HPDE6-E6E7 (cell line): ENCODE measurements around the gene TGDS.

Source experiments
- DNase-seq: peaks from one replicate; pipeline ENCODE4 v3.0.0; 2011; ENCODE audit warnings: missing footprints; ENCODE audit errors: extremely low spot score

The TGDS gene

DNA sequence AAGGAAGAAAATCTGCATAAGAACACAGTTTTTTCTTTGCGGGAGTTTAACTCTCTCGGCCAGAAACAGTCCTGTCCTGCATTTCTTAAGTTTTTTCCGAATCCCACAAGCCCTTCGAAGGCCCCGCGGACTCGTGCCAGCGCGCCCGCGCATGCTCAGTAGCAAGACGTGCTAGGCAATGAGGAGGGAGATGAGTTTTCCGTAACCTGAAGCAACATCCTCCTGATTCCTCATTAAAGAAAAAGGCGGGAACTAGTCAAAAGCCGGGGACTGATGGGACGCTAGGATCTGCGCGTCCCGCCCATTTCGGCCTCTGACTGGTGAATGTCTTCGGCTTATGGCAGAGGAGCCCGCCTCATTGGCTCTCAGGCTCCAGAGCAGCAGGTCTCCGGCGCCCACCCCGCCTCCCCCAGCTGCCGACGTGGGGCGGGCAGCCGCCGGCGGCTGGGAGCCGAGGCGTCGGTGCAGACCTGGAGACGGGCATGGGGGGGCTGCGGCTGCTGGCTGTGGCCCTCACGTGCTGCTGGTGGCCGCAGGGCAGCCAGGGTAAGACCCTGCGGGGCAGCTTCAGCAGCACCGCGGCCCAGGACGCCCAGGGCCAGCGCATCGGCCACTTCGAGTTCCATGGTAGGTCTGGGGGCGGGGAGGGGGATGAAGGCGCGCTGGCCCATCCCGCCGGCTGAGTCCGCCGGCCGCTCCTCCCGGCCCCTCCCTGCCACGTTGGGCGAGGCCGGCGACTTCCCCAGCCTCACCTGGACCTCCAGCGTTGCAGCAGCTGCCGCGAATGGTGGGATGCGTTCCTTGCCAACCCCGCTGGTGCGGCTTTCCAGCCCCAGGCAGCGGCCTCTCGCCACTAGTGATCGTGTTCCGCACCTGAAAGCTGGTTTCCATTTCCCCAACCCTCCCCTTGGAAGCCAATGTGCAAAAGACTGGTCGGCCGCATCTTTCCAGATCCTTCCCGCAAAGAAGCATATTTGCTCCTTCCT lies 5.8 kb upstream of the TGDS start, which contains the start of gene GPR180:
Gene GPR180 (plus strand): TSS at position 412 of the 986 bp plus-strand sequence. CDS start 71 bp downstream, at position 483.
- DNase-seq: peak; percentile 98

GRCh38 chr13:94599877-94600276 lies 3.9 kb upstream of the TGDS start:
- no peak for DNase-seq

DNA sequence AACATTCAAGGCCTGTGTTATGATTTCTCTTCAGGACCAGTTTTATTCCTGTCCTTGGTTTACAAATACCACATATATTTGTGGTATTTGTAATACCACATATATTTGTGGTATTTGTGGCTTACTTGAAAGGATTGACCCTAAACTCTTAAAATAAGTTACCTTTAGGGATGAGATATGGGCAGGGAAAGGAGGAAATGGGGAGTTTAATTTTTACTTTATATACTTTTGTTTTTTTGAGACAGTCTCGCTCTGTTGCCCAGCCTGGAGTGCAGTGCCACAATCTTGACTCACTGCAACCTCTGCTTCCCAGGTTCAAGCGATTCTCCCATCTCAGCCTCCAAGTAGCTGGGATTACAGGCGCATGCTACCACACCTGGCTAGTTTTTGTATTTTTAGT lies 2.3 kb upstream of the TGDS start:
- no peak for DNase-seq

DNA sequence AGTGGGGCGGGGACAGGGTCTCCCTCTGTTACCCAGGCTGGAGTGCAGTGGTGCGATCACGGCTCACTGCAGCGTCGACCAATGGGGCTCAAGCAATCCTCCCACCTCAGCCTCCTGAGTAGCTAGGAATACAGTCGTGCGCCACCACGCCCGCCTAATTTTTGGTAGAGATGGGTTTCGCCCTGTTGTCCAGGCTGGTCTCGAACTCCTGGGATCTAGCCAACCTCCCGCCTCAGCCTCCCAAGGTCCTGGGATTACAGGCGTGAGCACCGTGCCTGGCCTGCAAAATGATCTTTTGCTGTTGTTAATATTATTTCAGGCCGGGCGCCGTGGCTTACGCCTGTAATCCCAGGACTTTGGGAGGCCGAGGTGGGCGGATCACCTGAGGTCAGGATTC lies 621 bp upstream of the TGDS start:
- no peak for DNase-seq

- no peak for DNase-seq
Observed at GRCh38 chr13:94595001-94595949, 677 bp downstream of the TGDS start.

- DNase-seq: no peak
Observed at GRCh38 chr13:94590744-94591143, 5.2 kb downstream of the TGDS start.

DNA sequence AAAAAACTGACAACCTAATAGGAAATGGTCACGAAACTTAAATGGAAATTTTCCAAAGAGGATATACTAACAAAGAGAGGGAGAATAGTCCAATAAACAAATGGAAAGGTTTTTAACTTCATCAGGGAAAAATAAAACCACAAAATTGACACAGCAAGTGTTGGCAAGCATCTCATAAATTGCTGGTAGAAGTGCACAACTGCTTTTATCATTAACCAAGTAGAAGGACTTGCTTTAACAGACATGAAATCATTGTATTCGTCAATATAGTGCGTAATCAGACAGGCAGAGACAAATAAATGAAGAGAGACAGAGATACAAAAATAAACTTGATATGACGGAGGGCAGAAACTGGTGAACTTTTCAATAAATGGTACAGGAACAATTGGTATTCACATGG lies 7.4 kb downstream of the TGDS start:
- DNase-seq: no peak

- no peak for DNase-seq
Observed at GRCh38 chr13:94586371-94586770, 9.6 kb downstream of the TGDS start.

- DNase-seq: no peak
Observed at GRCh38 chr13:94585543-94586101, 10.3 kb downstream of the TGDS start.

- DNase-seq: no peak
Observed at GRCh38 chr13:94583926-94584325, 12.0 kb downstream of the TGDS start.

- DNase-seq: no peak
Observed at GRCh38 chr13:94579063-94579462, 16.9 kb downstream of the TGDS start.

DNA sequence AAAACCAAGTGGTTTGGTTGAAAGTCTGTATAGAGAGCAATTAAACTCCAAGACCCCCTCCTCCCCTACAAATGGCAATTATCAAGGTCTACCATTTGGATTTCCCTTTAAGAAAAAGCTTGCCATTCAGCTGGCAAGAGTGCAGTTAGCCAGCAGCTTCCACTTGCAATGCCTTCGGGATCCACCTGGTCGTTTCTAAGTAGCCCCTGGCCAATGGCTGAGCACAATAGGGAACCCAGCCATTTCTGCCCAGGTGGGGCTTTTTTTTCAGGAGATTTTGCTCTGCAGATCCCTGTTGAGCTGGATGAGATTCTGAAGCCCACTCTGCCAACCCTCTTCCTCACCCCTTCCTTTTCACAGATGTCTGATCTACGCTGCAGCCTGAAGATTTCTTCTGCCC lies 26.3 kb downstream of the TGDS start:
- DNase-seq: no peak

- DNase-seq: no peak
Observed at GRCh38 chr13:94568443-94568842, 27.5 kb downstream of the TGDS start.

- DNase-seq: no peak
Observed at GRCh38 chr13:94567581-94567980, 28.4 kb downstream of the TGDS start.

- DNase-seq: no peak
Observed at GRCh38 chr13:94561126-94561525, 34.8 kb downstream of the TGDS start.

GRCh38 chr13:94560116-94560515 lies 35.8 kb downstream of the TGDS start:
- no peak for DNase-seq

DNA sequence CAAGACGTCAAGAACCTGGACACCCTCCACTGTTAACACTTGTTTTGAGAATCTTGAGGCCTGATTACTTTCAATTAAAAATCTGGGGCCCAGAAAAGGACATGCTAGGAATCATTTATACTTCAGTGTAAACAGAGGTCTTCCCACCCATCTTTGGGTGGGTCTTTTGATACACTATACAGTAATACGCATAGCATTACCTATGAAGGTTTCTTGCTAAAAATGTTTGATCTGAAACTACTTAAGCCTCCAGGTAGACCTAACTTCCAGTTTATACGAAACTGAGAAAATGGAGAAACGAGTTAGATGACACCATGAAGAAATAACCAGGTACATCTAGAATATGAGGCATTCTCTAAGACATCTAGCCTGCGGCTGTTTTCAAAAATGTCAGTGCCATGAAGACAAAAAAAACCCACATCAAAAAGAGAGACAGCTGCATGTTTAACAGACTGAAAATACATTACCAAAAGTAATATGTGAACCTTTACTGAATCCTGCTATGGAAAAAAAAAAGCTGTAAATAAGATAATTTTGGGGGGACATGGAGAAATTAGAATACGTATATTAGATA lies 36.6 kb downstream of the TGDS start:
- no peak for DNase-seq

DNA sequence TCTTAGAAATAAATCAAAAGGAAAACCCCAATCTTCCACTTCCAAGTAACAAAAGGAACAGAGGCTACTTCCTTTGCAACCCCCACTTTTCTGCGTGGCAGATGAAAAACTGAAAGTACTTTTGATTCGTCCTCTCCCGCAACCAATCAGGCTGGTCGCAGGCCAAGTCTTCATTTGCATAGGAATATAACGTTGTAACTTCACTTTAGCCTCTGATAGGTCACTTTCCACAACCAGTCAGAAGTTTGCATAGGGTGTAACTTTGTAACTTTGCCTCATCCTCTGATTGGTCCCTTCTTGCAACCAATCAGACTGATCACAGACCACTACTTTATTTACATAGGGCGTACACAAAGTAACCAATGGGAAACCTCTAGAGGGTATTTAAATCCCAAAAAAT lies 37.2 kb downstream of the TGDS start:
- no peak for DNase-seq

DNA sequence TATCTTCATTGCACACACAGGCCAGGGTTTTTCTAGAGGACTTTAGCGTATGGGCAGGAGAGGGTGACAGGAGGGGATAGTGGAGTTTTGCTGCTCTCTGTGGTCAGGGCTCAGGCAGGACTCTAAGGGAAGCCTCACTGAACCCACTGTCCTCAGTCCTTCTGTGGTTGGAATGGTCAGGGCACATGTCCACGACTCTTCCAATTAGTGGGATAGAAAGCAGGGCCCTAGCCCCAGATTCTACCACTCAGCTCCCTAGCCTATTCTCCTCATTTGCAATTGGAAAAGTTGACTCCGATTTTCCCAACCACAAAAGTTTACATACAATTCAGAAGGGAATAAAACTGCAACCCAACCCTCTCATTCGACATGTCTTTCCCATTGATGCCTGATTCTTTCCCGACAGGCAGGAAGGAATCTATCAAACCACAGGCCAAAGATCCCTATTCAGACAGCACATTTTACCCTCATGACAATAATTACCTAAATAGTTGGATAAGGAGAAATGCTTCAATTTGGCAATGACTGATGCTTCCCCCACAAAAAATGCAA lies 38.2 kb downstream of the TGDS start:
- DNase-seq: no peak

DNA sequence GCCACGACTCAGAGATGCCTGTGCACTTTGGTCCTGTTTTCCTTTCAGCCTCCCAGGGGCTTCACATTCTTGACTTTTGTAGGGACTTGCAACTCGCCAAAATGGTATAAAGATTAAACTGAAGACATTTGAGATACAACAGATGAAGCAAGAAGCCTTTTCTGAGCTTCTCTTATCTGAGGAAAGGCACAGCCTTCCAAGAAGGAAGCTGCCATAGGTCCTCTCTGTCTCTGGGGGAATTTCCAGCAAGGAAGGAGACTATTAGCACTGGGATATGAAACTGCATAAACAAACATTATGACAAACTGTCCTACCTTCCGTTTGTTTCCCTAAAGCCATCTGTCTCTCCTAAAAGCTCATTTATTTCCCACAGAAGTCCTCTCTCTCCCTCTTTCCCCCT lies 39.3 kb downstream of the TGDS start:
- DNase-seq: no peak

DNA sequence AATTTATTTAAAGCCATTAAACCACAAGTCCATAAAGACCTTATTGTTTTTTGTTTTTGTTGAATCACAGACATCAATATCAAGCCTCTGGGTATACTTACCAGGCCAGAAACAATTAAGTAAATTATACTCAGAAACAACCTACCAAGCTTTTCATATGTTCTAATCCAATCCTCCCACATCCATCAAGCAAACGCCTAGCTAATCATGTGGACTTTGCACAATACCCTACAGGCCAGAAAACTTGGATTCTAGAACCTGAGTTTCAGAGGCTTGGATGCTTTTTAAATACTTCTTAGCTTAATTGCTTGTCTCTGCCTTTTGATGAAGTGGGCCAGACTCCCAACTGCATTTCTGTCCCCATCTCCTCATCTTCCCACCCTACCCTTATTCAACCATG lies 39.9 kb downstream of the TGDS start:
- no peak for DNase-seq
